Measurements from ENCODE around the gene ELP5.

DNA sequence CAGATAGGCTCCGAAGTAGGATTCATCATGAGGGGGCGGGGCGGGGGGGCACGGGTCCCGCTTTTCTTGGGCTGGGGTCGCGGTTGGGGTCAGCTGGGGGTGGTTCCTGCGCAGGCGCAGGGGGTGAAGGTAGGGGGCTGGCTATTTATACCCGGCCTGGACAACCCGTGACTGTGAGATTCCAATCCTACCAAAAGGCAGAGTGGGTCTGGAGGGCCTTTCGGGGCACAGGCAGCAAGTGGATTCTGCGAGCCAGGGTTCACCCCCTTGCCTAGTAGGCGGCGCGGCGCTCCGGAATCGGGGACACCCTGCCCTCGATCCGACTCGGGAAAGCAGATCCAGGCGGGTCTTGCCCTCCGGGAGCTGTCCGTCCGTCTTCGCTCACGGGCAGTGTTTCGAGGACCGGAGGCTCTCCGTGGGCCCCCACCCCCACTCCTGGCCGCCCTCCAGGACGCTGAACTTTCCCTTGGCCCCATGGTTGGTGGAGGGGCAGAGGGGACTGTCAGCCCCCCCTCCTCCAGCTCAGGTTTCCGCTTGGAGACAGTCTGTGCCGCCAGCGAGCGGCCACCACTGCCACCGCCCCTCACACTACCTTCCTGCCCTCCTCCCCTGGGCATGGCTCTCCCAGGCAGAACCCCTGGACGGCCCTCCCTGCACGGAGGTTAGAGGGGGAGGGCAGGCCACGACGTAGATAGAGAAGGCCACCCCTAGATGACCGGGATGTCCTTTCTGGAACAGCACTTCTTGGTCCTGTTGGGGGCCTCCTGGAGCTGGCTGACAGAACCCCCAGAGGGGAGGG, 30.1 kb downstream of the ELP5 start:
- no peak for TF ChIP-seq FOS (IDR thresholded peaks at IDR 0.05; ENCODE audit: low read depth, low read length)
- TF ChIP-seq, protein P1, sequence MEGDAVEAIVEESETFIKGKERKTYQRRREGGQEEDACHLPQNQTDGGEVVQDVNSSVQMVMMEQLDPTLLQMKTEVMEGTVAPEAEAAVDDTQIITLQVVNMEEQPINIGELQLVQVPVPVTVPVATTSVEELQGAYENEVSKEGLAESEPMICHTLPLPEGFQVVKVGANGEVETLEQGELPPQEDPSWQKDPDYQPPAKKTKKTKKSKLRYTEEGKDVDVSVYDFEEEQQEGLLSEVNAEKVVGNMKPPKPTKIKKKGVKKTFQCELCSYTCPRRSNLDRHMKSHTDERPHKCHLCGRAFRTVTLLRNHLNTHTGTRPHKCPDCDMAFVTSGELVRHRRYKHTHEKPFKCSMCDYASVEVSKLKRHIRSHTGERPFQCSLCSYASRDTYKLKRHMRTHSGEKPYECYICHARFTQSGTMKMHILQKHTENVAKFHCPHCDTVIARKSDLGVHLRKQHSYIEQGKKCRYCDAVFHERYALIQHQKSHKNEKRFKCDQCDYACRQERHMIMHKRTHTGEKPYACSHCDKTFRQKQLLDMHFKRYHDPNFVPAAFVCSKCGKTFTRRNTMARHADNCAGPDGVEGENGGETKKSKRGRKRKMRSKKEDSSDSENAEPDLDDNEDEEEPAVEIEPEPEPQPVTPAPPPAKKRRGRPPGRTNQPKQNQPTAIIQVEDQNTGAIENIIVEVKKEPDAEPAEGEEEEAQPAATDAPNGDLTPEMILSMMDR (conservative IDR thresholded peaks at IDR 0.05; ENCODE audit: low read depth, low read length) = no peak
- no peak for TF ChIP-seq POLR2A (IDR thresholded peaks at IDR 0.05; ENCODE audit: low read depth, low read length)
- TF ChIP-seq MXI1 (IDR thresholded peaks at IDR 0.05; ENCODE audit: borderline replicate concordance, low read depth, low read length) = no peak
- TF ChIP-seq CEBPB (IDR thresholded peaks at IDR 0.05; ENCODE audit: low read depth, low read length) = no peak
- no peak for TF ChIP-seq RFX5 (IDR thresholded peaks at IDR 0.05; ENCODE audit: low read depth, low read length)
- TF ChIP-seq, protein P2, sequence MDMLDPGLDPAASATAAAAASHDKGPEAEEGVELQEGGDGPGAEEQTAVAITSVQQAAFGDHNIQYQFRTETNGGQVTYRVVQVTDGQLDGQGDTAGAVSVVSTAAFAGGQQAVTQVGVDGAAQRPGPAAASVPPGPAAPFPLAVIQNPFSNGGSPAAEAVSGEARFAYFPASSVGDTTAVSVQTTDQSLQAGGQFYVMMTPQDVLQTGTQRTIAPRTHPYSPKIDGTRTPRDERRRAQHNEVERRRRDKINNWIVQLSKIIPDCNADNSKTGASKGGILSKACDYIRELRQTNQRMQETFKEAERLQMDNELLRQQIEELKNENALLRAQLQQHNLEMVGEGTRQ (IDR thresholded peaks at IDR 0.05; ENCODE audit: low read depth, low read length) = no peak
- no peak for TF ChIP-seq RCOR1 (IDR thresholded peaks at IDR 0.05; ENCODE audit: insufficient replicate concordance, low read length)
- TF ChIP-seq SMC3 (IDR thresholded peaks at IDR 0.05; ENCODE audit: low read depth, low read length) = no peak
- no peak for TF ChIP-seq NFE2L2 (IDR thresholded peaks at IDR 0.05; ENCODE audit: low read depth, low read length)
- TF ChIP-seq RAD21 (IDR thresholded peaks at IDR 0.05; ENCODE audit: low read length) = no peak
- TF ChIP-seq, protein P3, sequence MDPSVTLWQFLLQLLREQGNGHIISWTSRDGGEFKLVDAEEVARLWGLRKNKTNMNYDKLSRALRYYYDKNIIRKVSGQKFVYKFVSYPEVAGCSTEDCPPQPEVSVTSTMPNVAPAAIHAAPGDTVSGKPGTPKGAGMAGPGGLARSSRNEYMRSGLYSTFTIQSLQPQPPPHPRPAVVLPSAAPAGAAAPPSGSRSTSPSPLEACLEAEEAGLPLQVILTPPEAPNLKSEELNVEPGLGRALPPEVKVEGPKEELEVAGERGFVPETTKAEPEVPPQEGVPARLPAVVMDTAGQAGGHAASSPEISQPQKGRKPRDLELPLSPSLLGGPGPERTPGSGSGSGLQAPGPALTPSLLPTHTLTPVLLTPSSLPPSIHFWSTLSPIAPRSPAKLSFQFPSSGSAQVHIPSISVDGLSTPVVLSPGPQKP (IDR thresholded peaks at IDR 0.05; ENCODE audit: borderline replicate concordance, low read depth, low read length) = no peak
- no peak for TF ChIP-seq MAZ (IDR thresholded peaks at IDR 0.05; ENCODE audit: borderline replicate concordance, low read depth, low read length)
